H9 (cell line): ENCODE measurements around the gene UBE2Z. TPM values are rescaled to one million over a fixed set of nuclear protein-coding genes. Genes with fewer than 3 reads are reported as not detected.

Source experiments
- DNase-seq: peaks from one replicate; pipeline ENCODE4 v3.0.0-alpha.2; 2017
- H2AFZ ChIP-seq: one replicate; pipeline ENCODE4 v1.6.1; 2013; ENCODE audit warnings: mild to moderate bottlenecking, low read length, control low read depth, moderate library complexity
- H2AK5ac ChIP-seq: 2 replicates; pipeline ENCODE4 v1.6.1; 2013; ENCODE audit warnings: low read length, control low read depth, mixed read lengths; ENCODE audit not compliant: insufficient read length
- H2BK120ac ChIP-seq: one replicate; pipeline ENCODE4 v1.6.1; 2013; ENCODE audit warnings: low read depth, mild to moderate bottlenecking, low read length, control low read depth, inconsistent platforms; ENCODE audit not compliant: poor library complexity, severe bottlenecking
- H2BK12ac ChIP-seq: 2 replicates; pipeline ENCODE4 v1.6.1; 2013; ENCODE audit warnings: low read length, control low read depth, mixed read lengths, low read depth; ENCODE audit not compliant: insufficient read length
- H2BK15ac ChIP-seq: 2 replicates; pipeline ENCODE4 v1.6.1; 2013; ENCODE audit warnings: low read depth, low read length, control low read depth
- H2BK20ac ChIP-seq: one replicate; pipeline ENCODE4 v1.6.1; 2013; ENCODE audit warnings: low read depth, mild to moderate bottlenecking, low read length, control low read depth, inconsistent platforms; ENCODE audit not compliant: poor library complexity, severe bottlenecking
- H2BK5ac ChIP-seq: 2 replicates; pipeline ENCODE4 v1.6.1; 2013; ENCODE audit warnings: low read length, control low read depth, mixed read lengths; ENCODE audit not compliant: insufficient read length
- H3K14ac ChIP-seq: 2 replicates; pipeline ENCODE4 v1.6.1; 2013; ENCODE audit warnings: low read length, control low read depth; ENCODE audit not compliant: insufficient read depth
- H3K18ac ChIP-seq: 2 replicates; pipeline ENCODE4 v1.6.1; 2013; ENCODE audit warnings: low read depth, mild to moderate bottlenecking, mixed read lengths, low read length, control low read depth; ENCODE audit not compliant: insufficient read length
- H3K23ac ChIP-seq: 2 replicates; pipeline ENCODE4 v1.6.1; 2013; ENCODE audit warnings: low read length, control low read depth, mixed read lengths, low read depth; ENCODE audit not compliant: insufficient read length
- H3K23me2 ChIP-seq: 2 replicates; pipeline ENCODE4 v1.6.1; 2013; ENCODE audit warnings: low read depth, mild to moderate bottlenecking, mixed read lengths, low read length, control low read depth; ENCODE audit not compliant: insufficient read length, poor library complexity, severe bottlenecking
- H3K27ac ChIP-seq: 2 replicates; pipeline ENCODE4 v1.5.1; 2013; ENCODE audit warnings: low read length, control low read depth, mixed read lengths, low read depth; ENCODE audit not compliant: insufficient read length
- H3K27me3 ChIP-seq: 2 replicates; pipeline ENCODE4 v1.6.1; 2013; ENCODE audit warnings: low read length, control low read depth, inconsistent platforms; ENCODE audit not compliant: insufficient read depth
- H3K4ac ChIP-seq: 2 replicates; pipeline ENCODE4 v1.6.1; 2013; ENCODE audit warnings: low read depth, mild to moderate bottlenecking, control low read depth, inconsistent platforms, low read length, moderate library complexity
- H3K4me1 ChIP-seq: 2 replicates; pipeline ENCODE4 v1.6.1; 2013; ENCODE audit warnings: low read length, control low read depth, inconsistent platforms; ENCODE audit not compliant: insufficient read depth
- H3K4me2 ChIP-seq: 2 replicates; pipeline ENCODE4 v1.6.1; 2013; ENCODE audit warnings: low read length, control low read depth, mixed read lengths; ENCODE audit not compliant: insufficient read length, insufficient read depth
- H3K56ac ChIP-seq: 2 replicates; pipeline ENCODE4 v1.6.1; 2013; ENCODE audit warnings: low read depth, mild to moderate bottlenecking, mixed read lengths, low read length, control low read depth; ENCODE audit not compliant: insufficient read length
- H3K79me1 ChIP-seq: 2 replicates; pipeline ENCODE4 v1.6.1; 2013; ENCODE audit warnings: low read depth, mild to moderate bottlenecking, moderate library complexity, low read length, control low read depth, inconsistent platforms; ENCODE audit not compliant: insufficient read depth, poor library complexity, severe bottlenecking
- H3K79me2 ChIP-seq: 2 replicates; pipeline ENCODE4 v1.6.1; 2013; ENCODE audit warnings: low read length, control low read depth, inconsistent platforms; ENCODE audit not compliant: insufficient read depth
- H3K9ac ChIP-seq: 2 replicates; pipeline ENCODE4 v1.6.1; 2013; ENCODE audit warnings: low read length, control low read depth, mixed read lengths; ENCODE audit not compliant: insufficient read length; ENCODE audit errors: extremely low read depth
- H3K9me3 ChIP-seq: one replicate; pipeline ENCODE4 v1.6.1; 2013; ENCODE audit warnings: low read depth, low read length, inconsistent platforms; ENCODE audit not compliant: control insufficient read depth
- H3T11ph ChIP-seq: one replicate; pipeline ENCODE4 v1.6.1; 2013; ENCODE audit warnings: mild to moderate bottlenecking, low read length, control low read depth, inconsistent platforms
- H4K20me1 ChIP-seq: one replicate; pipeline ENCODE4 v1.6.1; 2013; ENCODE audit not compliant: control insufficient read depth, insufficient read length, insufficient read depth
- H4K5ac ChIP-seq: 2 replicates; pipeline ENCODE4 v1.6.1; 2013; ENCODE audit warnings: low read depth, mild to moderate bottlenecking, mixed read lengths, low read length, control low read depth; ENCODE audit not compliant: insufficient read length
- H4K8ac ChIP-seq: replicated peaks from 2 replicates; pipeline ENCODE4 v1.6.1; 2013; ENCODE audit warnings: low read length, control low read depth, mixed read lengths, low read depth; ENCODE audit not compliant: insufficient read length
- H4K91ac ChIP-seq: 2 replicates; pipeline ENCODE4 v1.6.1; 2013; ENCODE audit warnings: low read depth, mild to moderate bottlenecking, moderate library complexity, mixed read lengths, low read length, control low read depth; ENCODE audit not compliant: insufficient read length
- H3K27ac Mint-ChIP-seq, 3 experiments: 2 replicates in 2 of 3; 3 replicates in 1 of 3; pipeline ENCODE4 v1.8.0; 2020 to 2021; ENCODE audit warnings: mixed read lengths in 3 of 3, mild to moderate bottlenecking in 1 of 3, moderate library complexity in 1 of 3
- H3K27me3 Mint-ChIP-seq: 2 replicates; pipeline ENCODE4 v1.8.0; 2021; ENCODE audit warnings: low read depth, mild to moderate bottlenecking, moderate library complexity, mixed read lengths
- H3K36me3 Mint-ChIP-seq, 3 experiments: 2 replicates in 2 of 3; 3 replicates in 1 of 3; pipeline ENCODE4 v1.8.0; 2020 to 2021; ENCODE audit warnings: low read depth in 3 of 3, mixed read lengths in 3 of 3; ENCODE audit not compliant: insufficient read depth in 1 of 3
- H3K4me1 Mint-ChIP-seq, 2 experiments: 2 replicates each; pipeline ENCODE4 v1.8.0; 2020; ENCODE audit warnings: mixed read lengths in 2 of 2
- H3K4me3 Mint-ChIP-seq, 2 experiments: 2 replicates in 1 of 2; 3 replicates in 1 of 2; pipeline ENCODE4 v1.8.0; 2020 to 2021; ENCODE audit warnings: mild to moderate bottlenecking in 2 of 2, mixed read lengths in 2 of 2, moderate library complexity in 1 of 2
- H3K9me3 Mint-ChIP-seq, 2 experiments: 2 replicates in 1 of 2; 3 replicates in 1 of 2; pipeline ENCODE4 v1.8.0; 2020; ENCODE audit warnings: mild to moderate bottlenecking in 2 of 2, mixed read lengths in 2 of 2, moderate library complexity in 1 of 2
- CTCF ChIP-seq: fragments of 200-600 bp; sonication (generic); conservative IDR thresholded peaks from 3 replicates; pipeline ENCODE4 v1.8.0; 2021; ENCODE audit warnings: antibody characterized with exemption, mild to moderate bottlenecking
- WGBS: extraction: QIAGEN DNeasy Blood & Tissue Kit; methylation state at CpG from one replicate; pipeline ENCODE4 v1.1.7; 2013; ENCODE audit warnings: missing lambda C conversion rate, low lambda C conversion rate, mixed read lengths; ENCODE audit not compliant: insufficient read length; ENCODE audit errors: extremely low coverage; 5-methylcytosine and 5-hydroxymethylcytosine counted together
- total RNA-seq: library from RNA; stranded (reverse); gene quantifications from 2 replicates; pipeline ENCODE4 v1.2.1, GENCODE V29; 2021

Gene UBE2Z
- total RNA-seq, 1 experiment from 2014 or later, result 80.0 TPM

GRCh38 chr17:48894886-48895285 is 13.3 kb upstream of the UBE2Z start:
- no peak overlapping the region for H2BK20ac ChIP-seq
- no peak overlapping the region for H3K4me2 ChIP-seq
- H3K4me1 ChIP-seq, result no peaks in the 10 kb centered on the region
- peaks cover 12 to 25% (median 12%) of the 10 kb centered on the region in 3 experiments; a peak in 5 of 7 replicates for H3K36me3 Mint-ChIP-seq
- H2AK5ac ChIP-seq, result no peak overlapping the region
- no peak overlapping the region for H3K14ac ChIP-seq
- no peak overlapping the region for H3K27ac ChIP-seq
- peaks cover 7% of the 10 kb centered on the region for H3K23me2 ChIP-seq
- H4K91ac ChIP-seq, result no peak overlapping the region
- H3K9ac ChIP-seq, result no peak overlapping the region
- H3T11ph ChIP-seq, result no peak overlapping the region
- H3K27me3 ChIP-seq, result no peaks in the 10 kb centered on the region
- no peaks in the 10 kb centered on the region for H4K20me1 ChIP-seq
- H2BK12ac ChIP-seq, result no peak overlapping the region
- H3K23ac ChIP-seq, result no peak overlapping the region
- no peak overlapping the region for H4K8ac ChIP-seq
- H2BK120ac ChIP-seq, result no peak overlapping the region
- H3K9me3 ChIP-seq, result no peaks in the 10 kb centered on the region
- H3K79me1 ChIP-seq, result peaks cover 4% of the 10 kb centered on the region
- H2BK5ac ChIP-seq, result no peak overlapping the region
- H3K18ac ChIP-seq, result no peak overlapping the region
- no peaks in the 10 kb centered on the region for H3K27me3 Mint-ChIP-seq
- H4K5ac ChIP-seq, result no peak overlapping the region
- no peak overlapping the region for H3K27ac Mint-ChIP-seq
- no peak overlapping the region for H2AFZ ChIP-seq
- no peak overlapping the region for H3K56ac ChIP-seq
- peaks cover 4 to 8% of the 10 kb centered on the region in 2 experiments; a peak in 3 of 4 replicates for H3K4me1 Mint-ChIP-seq
- H2BK15ac ChIP-seq, result no peak overlapping the region
- no peak for DNase-seq
- no peaks in the 10 kb centered on the region for H3K9me3 Mint-ChIP-seq
- no peak for TF ChIP-seq CTCF
- no peak overlapping the region; a peak in 1 of 5 replicates for H3K4me3 Mint-ChIP-seq
- H3K4ac ChIP-seq, result no peak overlapping the region
- no peaks in the 10 kb centered on the region for H3K79me2 ChIP-seq
- WGBS, result no CpG with 5 or more reads among the region's 3 CpGs
